Measurements from ENCODE around the gene GPR157. TPM values are rescaled to one million over a fixed set of nuclear protein-coding genes. Genes with fewer than 3 reads are reported as not detected.

GPR157 gene
- total and polyA plus RNA-seq, 5 donors from 2014 or later, result 0.92 to 2.1 (median 1.2) TPM

- H3K36me3 ChIP-seq (ENCODE audit: control insufficient read depth, insufficient read depth, low read length), result no peaks in the 10 kb centered on the region
- Mint-ChIP-seq H3K36me3 (no peaks in the 10 kb centered on the region), H3K27ac (no peak overlapping the region), H3K9me3 (peaks cover 0 to 1% (median 0%) of the 10 kb centered on the region in 7 donors), H3K27me3 (peaks cover 19% of the 10 kb centered on the region), H3K4me3 (no peak overlapping the region), H3K4me1 (peaks cover 0 to 22% (median 10%) of the 10 kb centered on the region in 4 donors)
- no peak overlapping the region for H3K4me3 ChIP-seq (ENCODE audit: low read depth, low read length)
- H3K9me3 ChIP-seq (ENCODE audit: control insufficient read depth in 2 of 2, low read length in 2 of 2), result no peaks in the 10 kb centered on the region
- DNase-seq (no peak), ATAC-seq (ENCODE audit: low read depth in 2 of 2) (no peak)
- peaks cover under 1% of the 10 kb centered on the region for H3K27me3 ChIP-seq (ENCODE audit: control insufficient read depth, insufficient read depth, low read length)
- peaks cover 6% of the 10 kb centered on the region for H3K4me1 ChIP-seq (ENCODE audit: control insufficient read depth, insufficient read depth, low read length, poor library complexity, severe bottlenecking)
- no peak overlapping the region for H3K27ac ChIP-seq (ENCODE audit: insufficient read depth, low read length, poor library complexity, severe bottlenecking)
Measured at GRCh38 chr1:9073143-9073542, 55.8 kb downstream of the GPR157 start.

- Mint-ChIP-seq H3K36me3 (no peaks in the 10 kb centered on the region), H3K27me3 (peaks cover 15% of the 10 kb centered on the region), H3K4me3 (no peak overlapping the region), H3K9me3 (peaks cover 0 to 3% (median 0%) of the 10 kb centered on the region in 7 donors), H3K27ac (no peak overlapping the region), H3K4me1 (peaks cover 0 to 21% (median 8%) of the 10 kb centered on the region in 4 donors)
- no peak overlapping the region for H3K27ac ChIP-seq (ENCODE audit: insufficient read depth, low read length, poor library complexity, severe bottlenecking)
- no peaks in the 10 kb centered on the region for H3K27me3 ChIP-seq (ENCODE audit: control insufficient read depth, insufficient read depth, low read length)
- H3K36me3 ChIP-seq (ENCODE audit: control insufficient read depth, insufficient read depth, low read length), result no peaks in the 10 kb centered on the region
- no peaks in the 10 kb centered on the region for H3K9me3 ChIP-seq (ENCODE audit: control insufficient read depth in 2 of 2, low read length in 2 of 2)
- no peak for ATAC-seq (ENCODE audit: low read depth in 2 of 2)
- no peak overlapping the region for H3K4me3 ChIP-seq (ENCODE audit: low read depth, low read length)
- peaks cover 3% of the 10 kb centered on the region for H3K4me1 ChIP-seq (ENCODE audit: control insufficient read depth, insufficient read depth, low read length, poor library complexity, severe bottlenecking)
- DNase-seq, result no peak
Measured at GRCh38 chr1:9071554-9072235, 57.2 kb downstream of the GPR157 start.

- Mint-ChIP-seq H3K27ac (peak overlapping the region in 1 of 3 donors; percentile 15), H3K27me3 (peaks cover 15% of the 10 kb centered on the region), H3K4me3 (no peak overlapping the region), H3K9me3 (peaks cover 0 to 3% (median 0%) of the 10 kb centered on the region in 7 donors), H3K4me1 (peaks cover 0 to 12% (median 7%) of the 10 kb centered on the region in 4 donors), H3K36me3 (no peaks in the 10 kb centered on the region)
- Histone ChIP-seq H3K4me1 (ENCODE audit: control insufficient read depth, insufficient read depth, low read length, poor library complexity, severe bottlenecking) (no peaks in the 10 kb centered on the region), H3K4me3 (ENCODE audit: low read depth, low read length) (no peak overlapping the region), H3K9me3 (ENCODE audit: control insufficient read depth in 2 of 2, low read length in 2 of 2) (no peaks in the 10 kb centered on the region), H3K36me3 (ENCODE audit: control insufficient read depth, insufficient read depth, low read length) (no peaks in the 10 kb centered on the region), H3K27me3 (ENCODE audit: control insufficient read depth, insufficient read depth, low read length) (no peaks in the 10 kb centered on the region), H3K27ac (ENCODE audit: insufficient read depth, low read length, poor library complexity, severe bottlenecking) (no peak overlapping the region)
- ATAC-seq (ENCODE audit: low read depth in 2 of 2), result no peak
- DNase-seq, result no peak
Measured at GRCh38 chr1:9070486-9070885, 58.4 kb downstream of the GPR157 start.

GRCh38 chr1:9069326-9070100, 59.4 kb downstream of the GPR157 start, which contains the start of gene SLC2A5:
TSS of gene SLC2A5 (minus strand) at chr1:9069635. CDS start at chr1:9069536, 99 bp downstream.
- DNase-seq, result no peak
- H3K4me1 ChIP-seq (ENCODE audit: control insufficient read depth, insufficient read depth, low read length, poor library complexity, severe bottlenecking), result no peaks in the 10 kb centered on the region
- Mint-ChIP-seq H3K4me1 (peaks cover 0 to 2% (median 0%) of the 10 kb centered on the region in 4 donors), H3K9me3 (peaks cover 0 to 3% (median 0%) of the 10 kb centered on the region in 7 donors), H3K36me3 (no peaks in the 10 kb centered on the region), H3K27me3 (peaks cover 12% of the 10 kb centered on the region), H3K4me3 (no peak within 1 kb of the TSS), H3K27ac (peak within 1 kb of the TSS in 1 of 3 donors; percentile 54)
- no peaks in the 10 kb centered on the region for H3K36me3 ChIP-seq (ENCODE audit: control insufficient read depth, insufficient read depth, low read length)
- no peak within 1 kb of the TSS for H3K27ac ChIP-seq (ENCODE audit: insufficient read depth, low read length, poor library complexity, severe bottlenecking)
- H3K4me3 ChIP-seq (ENCODE audit: low read depth, low read length), result no peak within 1 kb of the TSS
- peak in 1 of 2 donors; percentile 62 for ATAC-seq (ENCODE audit: low read depth in 2 of 2)
- H3K9me3 ChIP-seq (ENCODE audit: control insufficient read depth in 2 of 2, low read length in 2 of 2), result no peaks in the 10 kb centered on the region
- H3K27me3 ChIP-seq (ENCODE audit: control insufficient read depth, insufficient read depth, low read length), result no peaks in the 10 kb centered on the region

GRCh38 chr1:9068981-9069325, 59.9 kb downstream of the GPR157 start:
- Histone ChIP-seq H3K9me3 (ENCODE audit: control insufficient read depth in 2 of 2, low read length in 2 of 2) (no peaks in the 10 kb centered on the region), H3K36me3 (ENCODE audit: control insufficient read depth, insufficient read depth, low read length) (no peaks in the 10 kb centered on the region), H3K27ac (ENCODE audit: insufficient read depth, low read length, poor library complexity, severe bottlenecking) (no peak overlapping the region), H3K27me3 (ENCODE audit: control insufficient read depth, insufficient read depth, low read length) (no peaks in the 10 kb centered on the region), H3K4me1 (ENCODE audit: control insufficient read depth, insufficient read depth, low read length, poor library complexity, severe bottlenecking) (no peaks in the 10 kb centered on the region), H3K4me3 (ENCODE audit: low read depth, low read length) (no peak overlapping the region)
- Mint-ChIP-seq H3K27me3 (peaks cover 14% of the 10 kb centered on the region), H3K27ac (no peak overlapping the region), H3K4me1 (no peaks in the 10 kb centered on the region), H3K4me3 (no peak overlapping the region), H3K36me3 (no peaks in the 10 kb centered on the region), H3K9me3 (peaks cover 0 to 3% (median 0%) of the 10 kb centered on the region in 7 donors)
- DNase-seq (no peak), ATAC-seq (ENCODE audit: low read depth in 2 of 2) (no peak)

- no peak for DNase-seq
- no peak overlapping the region for H3K4me3 Mint-ChIP-seq
- no peak overlapping the region for H3K27ac Mint-ChIP-seq
- Histone ChIP-seq H3K36me3 (ENCODE audit: control insufficient read depth, insufficient read depth, low read length) (no peaks in the 10 kb centered on the region), H3K4me1 (ENCODE audit: control insufficient read depth, insufficient read depth, low read length, poor library complexity, severe bottlenecking) (no peaks in the 10 kb centered on the region), H3K27ac (ENCODE audit: insufficient read depth, low read length, poor library complexity, severe bottlenecking) (no peak overlapping the region), H3K9me3 (ENCODE audit: control insufficient read depth in 2 of 2, low read length in 2 of 2) (no peaks in the 10 kb centered on the region), H3K27me3 (ENCODE audit: control insufficient read depth, insufficient read depth, low read length) (no peaks in the 10 kb centered on the region), H3K4me3 (ENCODE audit: low read depth, low read length) (no peak overlapping the region)
- no peaks in the 10 kb centered on the region for H3K36me3 Mint-ChIP-seq
- H3K9me3 Mint-ChIP-seq, result peaks cover 0 to 3% (median 0%) of the 10 kb centered on the region in 7 donors
- no peaks in the 10 kb centered on the region for H3K4me1 Mint-ChIP-seq
- no peak for ATAC-seq (ENCODE audit: low read depth in 2 of 2)
- H3K27me3 Mint-ChIP-seq, result peaks cover 11% of the 10 kb centered on the region
Measured at GRCh38 chr1:9066945-9067807, 61.7 kb downstream of the GPR157 start.

GRCh38 chr1:9065213-9065751, 63.6 kb downstream of the GPR157 start:
- H3K9me3 ChIP-seq (ENCODE audit: control insufficient read depth in 2 of 2, low read length in 2 of 2), result no peaks in the 10 kb centered on the region
- Mint-ChIP-seq H3K4me3 (no peak overlapping the region), H3K4me1 (no peaks in the 10 kb centered on the region), H3K36me3 (no peaks in the 10 kb centered on the region), H3K27me3 (peaks cover 9% of the 10 kb centered on the region), H3K9me3 (peaks cover 0 to 3% (median 0%) of the 10 kb centered on the region in 7 donors), H3K27ac (no peak overlapping the region)
- no peak for ATAC-seq (ENCODE audit: low read depth in 2 of 2)
- H3K4me1 ChIP-seq (ENCODE audit: control insufficient read depth, insufficient read depth, low read length, poor library complexity, severe bottlenecking), result no peaks in the 10 kb centered on the region
- H3K27ac ChIP-seq (ENCODE audit: insufficient read depth, low read length, poor library complexity, severe bottlenecking), result no peak overlapping the region
- no peaks in the 10 kb centered on the region for H3K36me3 ChIP-seq (ENCODE audit: control insufficient read depth, insufficient read depth, low read length)
- DNase-seq, result no peak
- no peaks in the 10 kb centered on the region for H3K27me3 ChIP-seq (ENCODE audit: control insufficient read depth, insufficient read depth, low read length)
- H3K4me3 ChIP-seq (ENCODE audit: low read depth, low read length), result no peak overlapping the region

All from CD4-positive, CD25-positive, alpha-beta regulatory T cell (primary cell).